GM19239 (cell line): ENCODE measurements around the gene GPX4.
"Not testable (repeated sequence)": the region's sequence is repeated elsewhere in the genome, so short reads cannot be mapped to it uniquely, and the experiment has no call there.

Experiments
- DNase-seq: peaks from one replicate; pipeline ENCODE4 v3.0.0; 2011; ENCODE audit warnings: low spot score; ENCODE audit not compliant: insufficient read length
- FAIRE-seq: peaks from 2 replicates; lab custom pipeline; 2011; peaks lifted over from hg19 to GRCh38; lab: Jason Lieb, UNC

The GPX4 gene

DNA sequence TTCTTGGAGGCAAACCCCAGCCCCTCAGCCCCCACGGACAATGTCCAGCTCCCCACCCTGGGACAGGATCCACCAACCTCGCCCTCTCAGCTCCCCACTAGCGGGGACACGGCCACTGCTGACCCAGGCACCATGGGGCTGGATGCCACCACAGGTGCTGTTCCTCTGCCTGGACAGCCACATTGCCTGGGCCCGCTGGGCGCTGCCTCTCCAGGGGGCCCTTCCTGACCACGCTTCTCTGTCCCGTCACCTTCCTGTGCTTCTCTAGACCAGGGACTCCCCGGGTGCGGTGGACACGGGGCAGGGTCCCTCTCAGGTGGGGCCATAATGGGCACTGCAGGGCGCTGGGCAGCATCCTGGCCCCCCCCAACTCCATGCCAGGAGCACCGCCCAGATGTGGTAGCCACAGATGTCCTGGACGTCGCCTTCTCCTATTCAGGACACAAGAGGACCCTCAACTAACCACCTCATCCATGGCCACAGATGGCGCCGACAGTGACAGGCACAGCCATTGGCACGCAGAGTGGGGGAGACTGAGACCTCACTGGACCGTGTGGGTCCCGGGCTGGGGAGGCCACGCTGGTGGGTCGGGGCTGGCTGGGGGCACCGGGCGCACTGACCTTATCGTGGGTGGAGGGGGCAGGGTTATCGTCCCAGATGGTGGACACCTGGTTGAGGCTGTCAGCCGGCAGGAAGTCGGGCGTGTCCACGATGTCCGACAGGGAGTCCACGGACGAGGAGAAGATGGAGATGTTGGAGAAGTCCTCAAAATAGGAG, 23.4 kb downstream of the GPX4 start:
- no peak for FAIRE-seq
- DNase-seq: no peak

DNA sequence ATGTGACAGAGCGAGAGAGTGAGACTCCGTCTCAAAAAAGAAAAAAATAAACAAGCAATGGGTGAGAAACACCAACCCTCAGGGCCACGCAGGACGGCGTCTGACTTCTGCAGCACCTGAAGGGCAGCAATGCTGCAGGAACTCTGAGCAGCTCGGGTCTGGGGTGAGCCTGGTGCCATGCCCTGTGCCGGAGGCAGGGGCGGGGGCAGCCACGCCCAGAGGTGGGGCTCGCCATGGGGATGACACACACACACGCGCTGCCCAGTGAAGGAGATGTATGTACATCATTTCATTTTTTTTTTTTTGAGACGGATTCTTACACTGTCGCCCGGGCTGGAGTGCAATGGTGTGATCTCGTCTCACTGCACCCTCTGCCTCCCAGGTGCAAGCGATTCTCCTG, 24.3 kb downstream of the GPX4 start:
- DNase-seq: no peak
- no peak for FAIRE-seq

DNA sequence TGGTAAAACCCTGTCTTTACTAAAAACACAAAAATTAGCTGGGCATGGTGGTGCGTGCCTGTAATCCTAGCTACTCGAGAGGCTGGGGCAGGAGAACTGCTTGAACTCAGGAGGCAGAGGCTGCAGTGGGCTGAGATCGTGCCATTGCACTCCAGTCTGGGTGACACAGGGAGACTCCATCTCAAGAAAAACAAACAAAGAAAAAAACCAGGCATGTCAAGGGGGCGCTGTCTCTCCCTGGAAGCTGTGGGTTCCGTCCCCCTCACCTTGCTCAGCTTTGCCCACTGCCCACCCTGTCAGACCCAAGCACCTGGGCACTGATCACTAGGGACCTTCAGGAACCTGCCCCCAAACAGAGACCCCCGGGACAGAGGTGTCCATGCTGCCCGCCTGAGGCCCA, 25.3 kb downstream of the GPX4 start:
- not testable (repeated sequence) for FAIRE-seq, DNase-seq

DNA sequence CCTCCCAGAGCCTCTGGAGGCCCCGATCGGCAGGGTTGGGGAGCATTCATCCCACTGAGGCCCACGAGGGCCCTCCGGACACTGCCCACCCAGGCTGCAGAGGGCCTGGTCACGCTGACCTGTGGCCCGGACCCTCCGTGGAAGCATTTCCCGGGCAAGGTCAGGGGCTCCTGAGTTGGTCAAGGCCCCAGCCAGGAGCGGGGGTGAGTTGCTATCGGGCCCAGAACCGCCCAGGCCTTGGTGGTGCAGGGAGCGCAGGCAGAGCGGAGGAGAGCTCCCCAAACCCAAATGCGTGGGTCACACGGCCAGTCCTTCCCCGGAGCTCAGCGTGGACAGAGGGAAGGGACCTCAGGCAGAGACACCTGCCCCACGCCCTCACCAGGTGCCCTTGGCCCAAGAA, 25.7 kb downstream of the GPX4 start:
- FAIRE-seq (no peak), DNase-seq (no peak)

DNA sequence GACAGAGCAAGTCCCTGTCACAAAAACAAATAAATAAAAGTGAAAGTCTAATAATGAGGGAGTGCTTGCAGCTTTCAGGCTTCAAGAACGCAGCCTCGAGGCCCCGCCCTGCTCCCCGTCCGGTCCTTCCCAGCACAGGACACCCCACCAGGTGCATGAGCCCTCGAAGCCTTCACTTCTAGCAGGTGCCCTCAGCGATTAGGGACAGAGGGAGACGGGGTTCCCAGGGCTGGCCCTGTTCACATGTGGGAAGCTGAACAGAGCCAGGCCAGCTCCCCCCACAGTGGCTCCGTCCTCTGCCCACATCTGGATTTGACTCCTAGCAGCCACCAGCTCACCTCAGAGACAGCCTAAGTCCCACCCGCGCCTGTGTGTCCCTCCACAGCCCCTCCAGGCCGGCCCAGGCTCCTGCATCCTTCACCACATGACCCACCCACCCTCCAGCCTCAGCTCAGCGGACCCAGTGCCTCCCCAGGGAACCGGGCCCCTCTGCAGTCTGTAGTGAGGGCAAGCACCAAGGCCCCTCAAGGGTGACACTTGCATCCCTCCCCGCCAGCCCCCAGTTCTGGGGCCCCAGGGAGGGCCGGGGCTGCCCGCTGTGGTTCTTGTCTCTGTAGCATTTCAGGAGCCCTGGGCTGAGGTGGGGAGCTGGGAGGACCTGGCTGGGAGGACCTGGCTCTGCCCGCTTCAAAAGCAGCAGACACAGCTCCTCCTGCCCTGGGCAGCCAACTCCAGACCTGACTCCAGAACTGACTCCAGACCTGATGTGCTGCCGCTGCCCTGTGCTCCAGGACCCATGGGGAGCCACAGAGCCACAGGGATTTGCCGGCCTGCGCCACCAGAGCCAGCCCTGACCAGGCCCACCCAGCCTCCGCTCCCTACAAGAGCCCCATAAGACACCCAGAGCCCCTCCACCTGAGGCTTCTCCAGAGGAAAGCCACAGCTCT, 27.2 kb downstream of the GPX4 start:
- DNase-seq (peak; percentile 69), FAIRE-seq (peak; percentile 90)

DNA sequence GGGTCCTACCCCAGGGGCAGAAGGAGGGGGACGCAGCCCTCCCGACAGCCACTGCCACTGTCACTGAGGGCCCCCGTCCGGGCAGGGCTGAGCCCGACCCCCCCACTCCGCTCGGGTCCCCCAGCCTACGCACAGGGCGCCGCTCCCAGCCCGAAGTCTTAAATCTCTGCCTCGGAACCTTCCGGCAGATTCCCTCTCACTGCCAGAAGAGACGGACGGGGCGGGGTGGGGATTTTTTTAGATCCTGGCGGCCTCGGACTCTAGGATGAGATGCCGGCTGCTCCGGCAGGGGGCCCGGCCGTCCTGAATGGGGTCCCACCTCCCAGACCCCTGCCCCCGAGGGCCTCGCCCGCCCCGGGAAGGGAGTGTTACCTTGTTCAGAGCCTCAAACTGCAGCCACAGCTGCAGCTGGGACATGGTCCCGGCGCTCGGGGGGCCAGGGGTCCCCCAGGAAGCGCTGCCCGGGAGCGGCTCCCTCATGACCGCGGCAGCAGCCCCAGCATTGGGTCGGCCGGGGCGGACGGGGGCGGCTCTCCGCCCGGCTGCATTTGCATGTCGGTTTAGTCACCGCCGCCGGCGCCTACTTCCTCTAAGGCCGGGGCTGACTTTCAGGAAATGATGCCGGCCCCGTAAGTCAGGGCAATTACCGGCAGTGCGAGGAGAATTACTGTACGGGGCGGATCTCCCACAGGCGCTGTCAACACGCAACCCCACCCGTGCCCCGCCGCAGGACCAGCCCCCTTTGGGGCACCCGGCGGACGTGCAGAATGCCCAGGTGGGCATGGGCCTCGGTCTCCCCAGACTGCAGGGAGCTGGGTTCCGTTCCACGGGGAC, 28.1 kb downstream of the GPX4 start:
- FAIRE-seq (peak; percentile 97), DNase-seq (peak; percentile 91)

DNA sequence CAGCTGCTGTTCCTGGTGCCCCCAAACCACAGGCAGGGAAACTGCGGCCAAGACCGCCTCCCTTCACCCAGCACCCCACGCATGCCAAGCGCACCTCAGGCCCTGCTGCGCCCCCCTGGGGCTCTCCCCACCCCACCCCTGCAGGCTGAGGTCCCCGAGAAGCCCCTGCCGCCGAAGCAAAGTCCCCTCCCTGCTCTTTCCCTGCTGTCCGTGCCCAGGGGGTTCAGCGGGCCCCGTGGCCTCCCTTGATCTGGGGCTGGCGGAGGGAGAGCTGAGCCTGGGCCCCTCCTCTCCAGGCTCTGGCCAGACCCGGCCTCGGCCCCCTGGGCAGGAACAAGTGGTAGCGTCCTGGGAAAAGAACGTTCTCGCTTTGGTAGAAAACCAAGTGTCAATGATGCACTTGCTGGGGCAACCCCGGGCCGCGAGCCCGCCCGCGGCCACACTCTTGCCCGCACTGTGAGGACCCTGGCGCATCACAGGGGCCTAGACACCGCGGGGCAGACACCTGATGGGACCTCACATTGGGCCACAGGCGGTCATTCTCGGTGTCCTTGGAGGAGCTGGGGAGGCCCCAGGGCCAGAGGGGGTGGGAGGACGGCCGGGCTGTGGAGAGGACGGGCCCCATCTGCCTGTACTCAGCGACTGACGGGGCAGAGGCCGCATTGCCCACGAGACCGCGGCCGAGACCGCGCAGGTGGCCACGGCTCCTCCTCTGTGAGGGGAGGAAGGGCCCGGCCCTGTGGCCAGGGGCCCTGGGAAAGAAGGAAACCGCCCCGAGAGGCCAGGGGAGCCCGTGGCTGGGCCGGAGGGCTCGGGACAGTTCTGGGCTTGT, 29.0 kb downstream of the GPX4 start:
- FAIRE-seq (peak; percentile 14), DNase-seq (no peak)

DNA sequence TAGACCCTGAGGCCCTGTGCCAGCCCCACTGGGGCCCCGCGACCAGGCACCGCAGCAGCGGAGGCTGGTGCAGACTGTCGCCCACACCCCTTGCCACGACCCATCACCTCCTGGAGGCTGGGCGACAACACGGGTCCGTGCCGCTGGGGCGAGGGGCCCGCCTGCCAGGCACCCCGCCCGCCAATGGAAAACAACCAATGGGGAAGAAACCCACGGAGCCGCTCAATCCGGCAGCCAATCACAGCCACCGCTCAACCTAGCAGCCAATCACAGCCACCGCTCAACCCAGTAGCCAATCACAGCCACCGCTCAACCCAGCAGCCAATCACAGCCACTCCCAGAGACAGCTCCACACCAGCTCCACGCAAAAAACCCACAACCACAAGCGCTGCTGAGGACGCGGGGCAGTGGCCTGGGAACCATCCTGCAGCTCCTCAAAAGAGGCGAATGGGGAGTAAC, 29.7 kb downstream of the GPX4 start:
- FAIRE-seq (peak; percentile 82), DNase-seq (peak; percentile 97)

DNA sequence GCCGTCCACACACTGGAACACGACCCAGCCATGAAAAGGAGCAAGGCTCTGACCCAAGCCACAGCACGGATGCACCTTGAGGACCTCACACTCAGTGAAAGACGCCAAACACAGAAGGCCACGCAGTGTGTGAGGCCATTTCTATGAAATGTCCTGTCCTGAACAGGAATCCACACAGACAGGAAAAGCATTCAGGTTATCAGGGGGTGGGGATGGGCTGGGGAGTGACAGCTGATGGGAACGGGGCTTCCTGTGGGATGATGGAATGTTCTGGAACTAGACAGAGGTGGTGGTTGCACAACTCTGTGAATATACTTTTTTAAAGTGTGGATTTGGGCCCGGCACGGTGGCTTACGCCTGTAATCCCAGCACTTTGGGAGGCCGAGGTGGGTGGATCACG, 30.6 kb downstream of the GPX4 start:
- DNase-seq: no peak
- FAIRE-seq: no peak

DNA sequence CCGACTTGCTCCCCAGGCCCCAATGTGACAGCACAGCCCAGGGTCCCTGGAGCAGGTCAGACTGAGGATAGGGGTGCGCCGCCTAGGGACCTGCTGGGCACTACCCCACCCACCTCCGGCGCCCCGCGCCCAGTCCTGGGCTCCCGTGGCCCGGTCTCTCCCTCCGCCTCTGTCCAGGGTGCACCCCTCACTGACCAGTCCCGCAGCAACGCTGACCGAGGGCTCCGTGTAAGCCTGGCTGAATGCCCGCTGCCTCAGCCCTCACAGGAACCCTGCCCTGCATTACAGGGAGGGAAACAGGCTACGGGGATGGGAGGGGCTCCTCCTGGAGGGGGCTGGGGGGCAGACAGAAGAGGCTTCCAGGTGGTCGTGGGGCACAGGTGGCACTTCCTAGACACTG, 31.7 kb downstream of the GPX4 start:
- FAIRE-seq: no peak

DNA sequence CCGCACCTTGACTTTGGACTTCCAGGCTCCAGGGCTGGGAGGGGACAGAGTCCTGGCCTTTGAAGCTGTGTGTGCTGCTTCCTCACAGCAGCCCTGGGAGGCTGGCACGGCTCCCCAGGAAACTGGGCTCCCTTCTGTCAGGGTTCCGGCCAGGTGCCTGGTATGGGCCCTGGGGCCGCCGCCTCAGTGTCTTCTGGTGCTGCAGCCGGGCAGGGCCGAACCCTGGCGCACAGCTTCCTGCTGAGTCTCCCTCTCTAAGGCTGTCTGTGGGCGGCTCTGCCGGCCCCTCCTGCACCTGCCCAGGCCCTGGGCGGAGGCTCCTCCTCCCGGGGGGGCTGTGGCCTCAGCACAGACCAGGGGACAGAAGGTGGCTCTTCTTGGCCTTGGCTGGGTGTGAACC, 32.4 kb downstream of the GPX4 start:
- DNase-seq: peak; percentile 70

More for the DNA sequence above, 31.7 kb downstream of the GPX4 start:
- DNase-seq: no peak

DNA sequence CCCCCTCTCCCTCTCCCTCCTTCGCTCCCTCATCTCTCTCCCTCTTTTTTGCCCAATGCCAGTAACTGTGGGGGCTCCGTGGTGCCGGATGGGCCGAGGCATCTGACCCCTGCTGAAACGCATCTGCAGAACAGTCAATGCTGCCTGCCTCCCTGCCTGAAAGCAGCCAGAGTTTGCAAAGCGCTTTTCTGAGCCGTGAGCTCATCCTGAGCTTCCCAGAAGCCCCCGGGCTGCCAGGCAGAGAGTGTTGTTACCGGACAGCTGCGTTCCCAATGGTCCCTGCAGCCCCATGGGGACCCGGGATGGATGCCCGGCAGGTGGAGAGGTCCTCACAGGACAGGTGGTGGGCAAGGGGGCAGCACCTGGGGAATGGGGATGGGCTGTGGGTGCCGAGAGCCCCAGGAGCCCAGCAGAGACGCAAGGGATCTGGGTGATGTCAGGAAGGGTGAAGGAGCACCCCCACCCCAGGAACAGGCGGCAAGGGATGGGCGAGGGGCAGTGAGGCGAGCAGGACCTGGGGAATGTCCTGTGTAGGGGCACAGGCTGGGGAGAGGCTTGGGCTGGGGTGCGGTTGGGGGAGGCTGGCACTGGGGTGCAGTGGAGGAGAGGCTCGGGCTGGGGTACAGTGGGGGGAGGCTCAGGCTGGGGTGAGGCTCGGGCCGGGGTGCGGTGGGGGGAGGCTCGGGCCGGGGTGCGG, 33.0 kb downstream of the GPX4 start:
- no peak for FAIRE-seq
- no peak for DNase-seq

More for the DNA sequence above, 32.4 kb downstream of the GPX4 start:
- no peak for FAIRE-seq

DNA sequence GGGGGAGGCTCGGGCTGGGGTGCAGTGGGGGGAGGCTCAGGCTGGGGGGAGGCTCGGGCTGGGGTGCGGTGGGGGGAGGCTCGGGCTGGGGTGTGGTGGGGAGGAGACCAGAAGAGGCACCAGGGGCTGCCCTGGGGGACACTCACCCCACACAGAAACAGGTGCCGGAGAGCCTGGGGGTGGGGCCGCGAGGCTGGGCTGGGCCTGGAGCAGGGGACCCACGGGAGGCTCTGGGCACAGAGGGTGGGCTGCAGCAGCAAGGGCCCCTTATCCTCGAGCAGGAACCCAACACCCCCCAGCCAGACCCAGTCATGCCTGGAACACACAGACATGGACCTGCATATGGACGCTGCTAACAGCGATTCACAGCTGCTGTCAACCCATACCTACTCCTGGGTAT, 34.3 kb downstream of the GPX4 start:
- FAIRE-seq: no peak

DNA sequence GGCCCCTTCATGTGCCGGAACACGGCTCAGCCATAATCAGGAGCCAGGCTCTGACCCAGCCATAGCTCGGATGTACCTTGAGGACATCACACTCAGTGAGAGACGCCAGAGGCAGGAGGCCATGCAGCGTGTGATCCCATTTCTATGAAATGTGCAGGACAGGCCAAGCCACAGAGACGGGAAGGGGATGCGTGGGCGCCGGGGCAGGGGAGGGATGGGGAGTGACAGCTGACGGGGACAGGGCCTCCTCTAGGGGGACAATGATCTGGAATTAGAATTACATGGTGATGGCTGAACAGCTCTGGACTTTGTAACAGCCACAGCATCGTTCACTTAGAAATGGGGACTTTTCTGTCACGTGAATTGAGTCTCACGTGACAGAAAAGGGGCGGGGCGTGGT, 35.3 kb downstream of the GPX4 start:
- FAIRE-seq (no peak), DNase-seq (no peak)

More for the DNA sequence above, 34.3 kb downstream of the GPX4 start:
- no peak for DNase-seq

DNA sequence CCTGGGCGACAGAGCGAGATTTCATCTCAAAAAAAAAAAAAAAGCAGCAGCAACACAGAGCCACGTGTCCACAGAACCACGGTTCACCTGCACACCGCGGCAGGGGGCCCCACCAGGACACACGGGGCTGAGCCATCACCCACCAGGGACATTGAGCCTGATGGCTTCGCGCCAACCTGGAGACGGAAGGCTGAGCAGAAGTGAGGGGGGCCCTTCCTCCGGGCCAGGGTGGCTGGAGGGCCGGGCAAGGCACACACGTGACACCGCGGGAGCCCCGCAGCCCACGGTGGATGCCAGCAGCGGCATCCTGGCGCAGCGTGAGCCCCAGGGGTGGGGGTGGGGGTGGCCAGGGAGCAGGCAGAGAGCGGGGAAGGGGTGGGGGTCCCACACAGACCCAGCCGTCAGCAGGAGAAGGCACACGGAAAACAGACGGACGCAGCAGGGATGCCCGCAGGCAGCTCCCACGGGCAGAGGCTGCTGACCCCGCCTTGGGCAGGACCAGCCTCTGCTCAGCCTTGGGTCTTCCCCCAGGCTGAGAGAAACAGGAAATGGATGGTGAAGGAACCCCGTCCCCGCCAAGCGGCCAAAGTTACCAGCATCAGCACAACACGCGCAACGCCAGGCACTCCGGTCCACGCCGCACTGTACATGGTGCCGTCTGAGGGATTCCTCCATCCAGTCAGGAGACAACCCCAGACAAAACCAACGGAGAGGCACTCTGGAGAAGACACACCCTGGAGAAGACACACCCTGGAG, 36.7 kb downstream of the GPX4 start:
- DNase-seq (no peak), FAIRE-seq (no peak)

DNA sequence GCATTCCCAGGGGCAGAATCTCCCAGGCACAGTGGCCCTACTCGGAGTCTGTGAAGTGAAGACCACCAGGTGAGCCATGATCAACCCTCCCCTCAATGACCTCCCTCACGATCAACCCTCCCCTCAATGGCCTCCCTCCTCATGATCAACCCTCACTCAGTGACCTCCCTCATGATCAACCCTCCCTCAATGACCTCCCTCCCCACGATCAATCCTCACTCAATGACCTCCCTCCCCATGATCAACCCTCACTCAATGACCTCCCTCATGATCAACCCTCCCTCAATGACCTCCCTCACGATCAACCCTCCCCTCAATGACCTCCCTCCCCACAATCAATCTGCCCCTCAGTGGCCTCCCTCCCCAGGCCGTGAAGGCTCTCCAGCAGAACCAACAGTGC, 38.1 kb downstream of the GPX4 start:
- peak; percentile 74 for FAIRE-seq
- DNase-seq: no peak

DNA sequence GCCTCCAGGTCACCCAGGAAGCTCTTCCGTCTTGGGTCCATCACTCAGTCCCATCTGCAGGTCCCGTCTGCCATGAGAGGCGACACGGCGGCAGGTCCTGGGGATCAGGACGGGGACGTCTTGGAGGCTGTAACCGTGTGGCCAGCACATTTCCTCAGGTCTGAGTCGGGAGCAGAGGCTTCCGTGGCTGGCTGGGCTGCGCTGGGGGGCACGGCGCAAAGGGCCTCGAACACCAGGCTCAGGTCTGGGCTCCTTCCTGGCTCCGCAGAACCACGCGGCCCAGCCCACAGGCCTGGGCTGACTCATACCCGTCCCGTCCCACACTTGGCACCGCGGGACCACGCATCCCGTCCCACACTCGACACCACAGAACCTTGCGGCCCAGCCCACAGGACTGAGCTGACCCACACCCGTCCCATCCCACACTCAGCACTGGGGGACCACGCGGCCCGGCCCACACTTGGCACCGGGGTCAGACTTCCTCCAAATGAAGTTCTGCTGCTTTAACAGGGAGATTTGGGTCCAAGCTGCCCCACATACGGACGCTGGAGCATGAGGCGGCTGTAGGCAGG, 40.1 kb downstream of the GPX4 start:
- no peak for DNase-seq
- FAIRE-seq: no peak

DNA sequence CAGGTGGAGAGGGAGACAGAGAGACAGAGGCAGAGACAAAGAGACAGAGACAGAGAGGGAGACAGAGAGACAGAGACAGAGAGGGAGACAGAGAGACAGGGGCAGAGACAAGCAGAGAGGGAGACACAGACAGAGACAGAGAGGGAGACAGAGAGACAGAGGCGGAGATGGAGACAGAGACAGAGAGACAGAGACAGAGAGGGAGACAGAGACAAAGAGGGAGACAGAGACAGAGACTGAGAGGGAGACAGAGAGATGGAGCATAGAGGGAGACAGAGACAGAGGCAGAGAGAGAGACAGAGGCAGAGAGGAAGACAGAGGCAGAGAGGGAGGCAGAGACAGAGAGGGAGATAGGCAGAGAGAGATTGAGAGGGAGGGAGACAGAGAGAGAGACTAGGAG, 40.9 kb downstream of the GPX4 start:
- DNase-seq (no peak), FAIRE-seq (no peak)
